Endothelial cell of umbilical vein (primary cell): ENCODE data around the gene INPP4B. TPM values are rescaled to one million over a fixed set of nuclear protein-coding genes. Genes with fewer than 3 reads are reported as not detected.

Source experiments
- BruUV-seq: library from RNA; stranded (reverse); fragments of 400-500 nt; replicated peaks from 2 replicates; lab custom pipeline; 2021; lab: Mats Ljungman, UMichigan
- CTCF ChIA-PET: fragments of 300-600, 350-600 bp; sonication (Branson Sonifier 250); formaldehyde crosslinking; loops from one replicate; lab custom pipeline; 2021; ENCODE audit warnings: antibody characterized with exemption, inconsistent platforms; lab: Charles Lee
- POLR2A ChIA-PET: fragments of 300-600, 350-600 bp; sonication (Branson Sonifier 250); formaldehyde crosslinking; loops from one replicate; lab custom pipeline; 2021; ENCODE audit warnings: antibody characterized with exemption, inconsistent platforms; lab: Charles Lee
- DNase-seq: peaks from one replicate; pipeline ENCODE4 v3.0.0-alpha.2; 2011; ENCODE audit warnings: low read depth, low spot score
- FAIRE-seq: peaks from 2 replicates; lab custom pipeline; 2011; peaks lifted over from hg19 to GRCh38; lab: Jason Lieb, UNC
- H2AFZ ChIP-seq: 2 replicates; pipeline ENCODE4 v1.6.0; 2012; ENCODE audit warnings: low read depth, low read length, control low read depth, inconsistent platforms
- H3K27ac ChIP-seq: 2 replicates; pipeline ENCODE4 v1.5.1; 2011; ENCODE audit warnings: low read depth, mild to moderate bottlenecking, control low read depth, low read length, moderate library complexity; ENCODE audit not compliant: insufficient read depth
- H3K27me3 ChIP-seq, 2 experiments: 2 replicates each; pipeline versions ENCODE4 v1.6.0 to v1.6.1; 2011; ENCODE audit warnings: low read length in 2 of 2, mixed read lengths in 1 of 2; ENCODE audit not compliant: control insufficient read depth in 2 of 2, insufficient read depth in 2 of 2
- H3K36me3 ChIP-seq, 2 experiments: 2 replicates in 1 of 2; 3 replicates in 1 of 2; pipeline ENCODE4 v1.5.1; 2011; ENCODE audit warnings: low read length in 2 of 2, mild to moderate bottlenecking in 1 of 2, moderate library complexity in 1 of 2; ENCODE audit not compliant: control insufficient read depth in 2 of 2, insufficient read depth in 2 of 2; ENCODE audit errors: extremely low read depth in 1 of 2
- H3K4me1 ChIP-seq: 3 replicates; pipeline ENCODE4 v1.5.1; 2011; ENCODE audit warnings: mild to moderate bottlenecking, low read length; ENCODE audit not compliant: control insufficient read depth, insufficient read depth; ENCODE audit errors: extremely low read depth
- H3K4me2 ChIP-seq: 2 replicates; pipeline ENCODE4 v1.6.1; 2011; ENCODE audit warnings: low read length, control low read depth, mixed read lengths; ENCODE audit not compliant: insufficient read depth
- H3K4me3 ChIP-seq, 3 experiments: fragments of 200-600 bp in 1 of 3; sonication (generic), shearing (Covaris generic) in 1 of 3; replicated peaks in 1 of 3; 2 replicates each; pipeline ENCODE4 v1.5.1; 2011 to 2016; ENCODE audit warnings: control low read depth in 3 of 3, low read length in 3 of 3, mild to moderate bottlenecking in 2 of 3, inconsistent platforms in 1 of 3, low read depth in 1 of 3, moderate library complexity in 1 of 3; ENCODE audit not compliant: insufficient read depth in 1 of 3
- H3K79me2 ChIP-seq: 2 replicates; pipeline ENCODE4 v1.6.0; 2012; ENCODE audit warnings: low read length, inconsistent platforms; ENCODE audit not compliant: control insufficient read depth, insufficient read depth
- H3K9ac ChIP-seq: replicated peaks from 2 replicates; pipeline ENCODE3; 2011; ENCODE audit warnings: low read length, control low read depth; ENCODE audit not compliant: insufficient read depth; ENCODE audit errors: extremely low read depth
- H3K9me1 ChIP-seq: replicated peaks from 3 replicates; pipeline ENCODE4 v1.6.0; 2011; ENCODE audit warnings: mild to moderate bottlenecking, low read length; ENCODE audit not compliant: control insufficient read depth, insufficient read depth; ENCODE audit errors: extremely low read depth
- H3K9me3 ChIP-seq: replicated peaks from 2 replicates; pipeline ENCODE4 v1.5.1; 2012; ENCODE audit warnings: low read length, inconsistent platforms; ENCODE audit not compliant: control insufficient read depth, insufficient read depth
- H4K20me1 ChIP-seq: replicated peaks from 2 replicates; pipeline ENCODE3; 2011; ENCODE audit warnings: mild to moderate bottlenecking, low read length; ENCODE audit not compliant: control insufficient read depth, insufficient read depth; ENCODE audit errors: extremely low read depth
- CTCF ChIP-seq, 2 donors: IDR thresholded peaks; 1 replicate in 1 of 2; 2 replicates in 1 of 2; pipeline ENCODE4 v1.5.1; 2011; ENCODE audit warnings: low read length in 2 of 2, mild to moderate bottlenecking in 2 of 2, moderate library complexity in 2 of 2, control low read depth in 1 of 2, inconsistent platforms in 1 of 2, low read depth in 1 of 2; ENCODE audit not compliant: insufficient read depth in 1 of 2; ENCODE audit errors: extremely low read depth in 1 of 2
- EZH2 ChIP-seq: IDR thresholded peaks from 2 replicates; pipeline ENCODE4 v1.6.1; 2012; ENCODE audit warnings: borderline replicate concordance, low read depth, mild to moderate bottlenecking, moderate library complexity, low read length, inconsistent platforms; ENCODE audit not compliant: severe bottlenecking
- FOS ChIP-seq: IDR thresholded peaks from 2 replicates; pipeline ENCODE4 v1.6.1; 2011; ENCODE audit warnings: mild to moderate bottlenecking, low read length, moderate library complexity, borderline replicate concordance; ENCODE audit not compliant: insufficient read depth
- GATA2 ChIP-seq: IDR thresholded peaks from 2 replicates; pipeline ENCODE4 v1.7.0; 2011; ENCODE audit warnings: low read depth, mild to moderate bottlenecking, moderate library complexity, mixed read lengths, low read length; ENCODE audit not compliant: insufficient read length, insufficient read depth
- JUN ChIP-seq: IDR thresholded peaks from 2 replicates; pipeline ENCODE4 v1.6.1; 2011; ENCODE audit warnings: borderline replicate concordance, low read depth; ENCODE audit not compliant: insufficient read length, insufficient read depth
- MYC ChIP-seq: IDR thresholded peaks from one replicate; pipeline ENCODE4 v1.6.1; 2011; ENCODE audit warnings: mild to moderate bottlenecking, low read depth, low read length
- POLR2A ChIP-seq: IDR thresholded peaks from 2 replicates; pipeline ENCODE4 v1.6.1; 2012; ENCODE audit warnings: low read depth, mild to moderate bottlenecking, control low read depth, low read length
- POLR2AphosphoS5 ChIP-seq: IDR thresholded peaks from 2 replicates; pipeline ENCODE4 v1.6.1; 2012; ENCODE audit warnings: low read depth, mild to moderate bottlenecking, control low read depth, low read length, moderate library complexity; ENCODE audit not compliant: insufficient read depth
- dilution Hi-C: fragments of 300-500 bp; cut with MboI; formaldehyde crosslinking; loops from one replicate; pipeline ENCODE4 v1.15.0; 2019; ENCODE audit warnings: low sequenced_read_pairs; ENCODE audit not compliant: extremely low pct_ligation_motif_present
- intact Hi-C: fragments of 100-400 bp; cut with micrococcal nuclease; formaldehyde crosslinking; loops from one replicate; pipeline ENCODE4 v1.10.0; 2022
- polyA plus RNA-seq, 4 experiments: library from polyadenylated mRNA; depleted of rRNA in 3 of 4; stranded (reverse) in 3 of 4; unstranded in 1 of 4; fragments of >200 nt; gene quantifications; 2 replicates each; pipeline versions ENCODE4 v1.2.1 to v1.2.3, GENCODE V29; 2011 to 2012; ENCODE audit warnings: missing spikeins in 1 of 4
- total RNA-seq: library from RNA; stranded (reverse); gene quantifications from 2 replicates; pipeline ENCODE4 v1.2.3, GENCODE V29; 2021
- TF ChIP-seq, protein P1 (sequence below): IDR thresholded peaks from 2 replicates; pipeline ENCODE4 v1.6.1; 2011; ENCODE audit not compliant: insufficient read depth, insufficient read length

INPP4B gene
- total and polyA plus RNA-seq, 2 donors (not counting 3 experiments of a cell fraction or from before 2014, with no cell fraction given): 0.41 to 3.1 TPM

DNA sequence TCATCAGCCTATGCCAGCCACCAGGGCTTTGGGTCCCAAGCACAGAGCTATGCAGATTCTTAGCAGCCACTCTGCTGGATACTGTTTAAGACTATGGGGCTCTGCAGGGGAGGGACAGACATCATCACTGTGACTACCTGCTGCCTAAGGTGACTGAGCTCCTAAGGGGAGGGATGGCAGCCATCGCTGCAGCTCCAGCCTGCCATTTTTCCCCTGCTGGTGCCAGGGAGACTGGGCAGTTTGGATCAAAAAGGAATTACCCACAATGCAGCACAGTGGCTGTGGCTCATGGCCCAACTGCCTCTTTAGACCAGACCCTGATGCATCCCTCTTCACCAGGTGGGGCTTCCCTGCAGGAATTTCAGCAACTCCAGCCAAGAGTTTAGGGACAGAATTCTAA is 28.6 kb upstream of the INPP4B start:
- ChIA-PET POLR2A (no interaction called here), CTCF (interaction anchor here (1.1 kb wide), 1 partner anchor 9 kb away, joined by 3 read pairs; no protein-coding TSS in a partner anchor)
- Histone ChIP-seq H3K4me2 (no peak overlapping the region), H3K36me3 (no peaks in the 10 kb centered on the region), H3K9ac (no peak overlapping the region), H3K79me2 (no peaks in the 10 kb centered on the region), H3K27ac (no peak overlapping the region), H2AFZ (no peak overlapping the region), H3K4me1 (no peaks in the 10 kb centered on the region), H3K27me3 (peaks cover 0 to 1% of the 10 kb centered on the region in 2 experiments), H3K4me3 (no peak overlapping the region), H4K20me1 (no peaks in the 10 kb centered on the region), H3K9me3 (no peaks in the 10 kb centered on the region), H3K9me1 (no peaks in the 10 kb centered on the region)
- dilution Hi-C loops: no loop called here
- intact Hi-C loops: no loop called here
- no TSS peak for BruUV-seq
- DNase-seq (no peak), FAIRE-seq (no peak)
- TF ChIP-seq, protein P1, sequence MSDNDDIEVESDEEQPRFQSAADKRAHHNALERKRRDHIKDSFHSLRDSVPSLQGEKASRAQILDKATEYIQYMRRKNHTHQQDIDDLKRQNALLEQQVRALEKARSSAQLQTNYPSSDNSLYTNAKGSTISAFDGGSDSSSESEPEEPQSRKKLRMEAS: no peak
- TF ChIP-seq EZH2 (no peak), JUN (no peak), POLR2A (no peak), FOS (no peak), CTCF (IDR thresholded peaks at IDR 0.05; ENCODE audit: extremely low read depth in 1 of 2, insufficient read depth in 1 of 2, low read depth in 1 of 2, low read length in 2 of 2) (no peak), POLR2AphosphoS5 (no peak), GATA2 (no peak), MYC (no peak)
